CD14-positive monocyte (primary cell): ENCODE results near the gene ATG3. TPM values are rescaled to one million over a fixed set of nuclear protein-coding genes. Genes with fewer than 3 reads are reported as not detected.

ENCODE experiments used
- DNase-seq, 3 donors: peaks; one replicate each; pipeline ENCODE4 v3.0.0-alpha.2; 2011 to 2022
- H2AFZ ChIP-seq: 2 replicates; pipeline ENCODE4 v1.6.0; 2012; ENCODE audit warnings: mild to moderate bottlenecking, low read depth, low read length, inconsistent platforms; ENCODE audit not compliant: insufficient read depth, poor library complexity, severe bottlenecking
- H3K27ac ChIP-seq, 2 donors: 1 replicate in 1 of 2; 2 replicates in 1 of 2; pipeline ENCODE4 v1.5.1; 2012 to 2013; ENCODE audit warnings: low read length in 2 of 2, control low read depth in 1 of 2, inconsistent platforms in 1 of 2, low read depth in 1 of 2, mild to moderate bottlenecking in 1 of 2
- H3K27me3 ChIP-seq, 2 donors: one replicate each; pipeline versions ENCODE4 v1.6.0 to v1.6.1; 2011 to 2013; ENCODE audit warnings: low read length in 2 of 2; ENCODE audit not compliant: control insufficient read depth in 2 of 2, insufficient read depth in 2 of 2
- H3K36me3 ChIP-seq, 2 donors: replicated peaks in 1 of 2; 1 replicate in 1 of 2; 2 replicates in 1 of 2; pipeline versions ENCODE4 v1.5.1 to v1.6.1; 2012 to 2013; ENCODE audit warnings: low read length in 2 of 2, control low read depth in 1 of 2, inconsistent platforms in 1 of 2, mild to moderate bottlenecking in 1 of 2; ENCODE audit not compliant: insufficient read depth in 2 of 2, control insufficient read depth in 1 of 2
- H3K4me1 ChIP-seq, 2 donors: 1 replicate in 1 of 2; 2 replicates in 1 of 2; pipeline versions ENCODE4 v1.5.1 to v1.6.1; 2012 to 2013; ENCODE audit warnings: low read length in 2 of 2, control low read depth in 1 of 2, inconsistent platforms in 1 of 2, mild to moderate bottlenecking in 1 of 2, moderate library complexity in 1 of 2; ENCODE audit not compliant: insufficient read depth in 2 of 2, control insufficient read depth in 1 of 2
- H3K4me2 ChIP-seq: replicated peaks from 2 replicates; pipeline ENCODE3; 2012; ENCODE audit warnings: low read length, moderate library complexity, mild to moderate bottlenecking; ENCODE audit not compliant: poor library complexity, severe bottlenecking; ENCODE audit errors: extremely low read depth
- H3K4me3 ChIP-seq, 3 experiments: fragments of 200-600 bp in 1 of 3; sonication (generic) in 1 of 3; replicated peaks in 1 of 3; 1 replicate in 2 of 3; 2 replicates in 1 of 3; pipeline ENCODE4 v1.5.1; 2011 to 2013; ENCODE audit warnings: low read length in 3 of 3, mild to moderate bottlenecking in 3 of 3, control low read depth in 2 of 3, low read depth in 2 of 3, inconsistent platforms in 1 of 3, moderate library complexity in 1 of 3
- H3K79me2 ChIP-seq: 2 replicates; pipeline ENCODE4 v1.6.0; 2012; ENCODE audit warnings: mild to moderate bottlenecking, control low read depth, inconsistent platforms, low read length, moderate library complexity; ENCODE audit not compliant: insufficient read depth
- H3K9ac ChIP-seq: 2 replicates; pipeline ENCODE4 v1.6.0; 2017; ENCODE audit warnings: low read length, mild to moderate bottlenecking; ENCODE audit not compliant: insufficient read depth, poor library complexity, severe bottlenecking
- H3K9me3 ChIP-seq, 2 donors: replicated peaks in 1 of 2; 1 replicate in 1 of 2; 2 replicates in 1 of 2; pipeline versions ENCODE4 v1.5.1 to v1.6.1; 2012 to 2013; ENCODE audit warnings: low read length in 2 of 2, control low read depth in 1 of 2; ENCODE audit not compliant: control insufficient read depth in 1 of 2, insufficient read depth in 1 of 2
- H4K20me1 ChIP-seq: 2 replicates; pipeline ENCODE4 v1.6.0; 2012; ENCODE audit warnings: mild to moderate bottlenecking, low read length, control low read depth, moderate library complexity; ENCODE audit not compliant: insufficient read depth
- H3K27ac Mint-ChIP-seq, 7 donors: one replicate each; pipeline ENCODE4 v1.8.0; 2020; ENCODE audit warnings: mild to moderate bottlenecking in 7 of 7, mixed read lengths in 7 of 7, moderate library complexity in 6 of 7, inconsistent platforms in 2 of 7
- H3K27me3 Mint-ChIP-seq, 3 donors: one replicate each; pipeline ENCODE4 v1.8.0; 2021 to 2022; ENCODE audit warnings: low read depth in 3 of 3, mild to moderate bottlenecking in 3 of 3, mixed read lengths in 3 of 3, moderate library complexity in 3 of 3, inconsistent platforms in 1 of 3
- H3K36me3 Mint-ChIP-seq, 2 donors: one replicate each; pipeline ENCODE4 v1.8.0; 2020; ENCODE audit warnings: mixed read lengths in 2 of 2, inconsistent platforms in 1 of 2, mild to moderate bottlenecking in 1 of 2
- H3K4me1 Mint-ChIP-seq: one replicate; pipeline ENCODE4 v1.8.0; 2020; ENCODE audit warnings: mild to moderate bottlenecking, mixed read lengths
- H3K4me3 Mint-ChIP-seq, 2 donors: one replicate each; pipeline ENCODE4 v1.8.0; 2020; ENCODE audit warnings: mild to moderate bottlenecking in 2 of 2, mixed read lengths in 2 of 2, moderate library complexity in 1 of 2
- H3K9me3 Mint-ChIP-seq, 7 donors: one replicate each; pipeline ENCODE4 v1.8.0; 2020 to 2022; ENCODE audit warnings: mixed read lengths in 7 of 7, mild to moderate bottlenecking in 6 of 7, moderate library complexity in 6 of 7, inconsistent platforms in 2 of 7
- CTCF ChIP-seq: fragments of 200-600 bp; IDR thresholded peaks from one replicate; pipeline ENCODE4 v1.8.0; 2022; ENCODE audit warnings: antibody characterized with exemption, mild to moderate bottlenecking
- WGBS: methylation state at CpG from one replicate; pipeline ENCODE4 v1.1.5; 2013; ENCODE audit warnings: missing lambda C conversion rate; ENCODE audit not compliant: insufficient coverage; 5-methylcytosine and 5-hydroxymethylcytosine counted together
- intact Hi-C, 2 donors: fragments of 100-400 bp; cut with micrococcal nuclease; formaldehyde crosslinking; loops; one replicate each; pipeline versions ENCODE4 v1.15.0 to v1.15.1; 2023
- polyA plus RNA-seq, 3 donors: library from polyadenylated mRNA; depleted of rRNA in 1 of 3; unstranded in 2 of 3; stranded (reverse) in 1 of 3; fragments of 300-500 nt in 2 of 3; fragments of >200 nt in 1 of 3; fragmentation: Illumina TruSeq in 2 of 3; gene quantifications; 1 replicate in 2 of 3; 2 replicates in 1 of 3; pipeline ENCODE4 v1.2.3, GENCODE V29; 2012 to 2021

ATG3 gene
- polyA plus RNA-seq, 3 donors: 99.8 to 288 (median 226) TPM

GRCh38 chr3:112555535-112556170, 6.1 kb downstream of the ATG3 start:
- H3K27me3 Mint-ChIP-seq: no peaks in the 10 kb centered on the region
- intact Hi-C loops: no loop called here
- Histone ChIP-seq H3K36me3 (peaks cover 13 to 26% of the 10 kb centered on the region in 2 donors), H2AFZ (peak overlapping the region; percentile 19), H3K4me2 (peak overlapping the region; percentile 77), H3K27me3 (no peaks in the 10 kb centered on the region), H4K20me1 (peaks cover 46% of the 10 kb centered on the region), H3K9me3 (no peaks in the 10 kb centered on the region), H3K27ac (peak overlapping the region; percentile 67 to 74), H3K79me2 (peaks cover 95% of the 10 kb centered on the region), H3K4me3 (peak overlapping the region; percentile 18 to 69 (median 51)), H3K4me1 (peaks cover 60 to 76% of the 10 kb centered on the region in 2 donors), H3K9ac (peak overlapping the region; percentile 33)
- WGBS: no CpG with 5 or more reads among the region's 1 CpG
- peak overlapping the region; percentile 74 to 88 for H3K4me3 Mint-ChIP-seq
- peak in 2 of 3 donors; percentile 55 to 66 for DNase-seq
- peak overlapping the region; percentile 81 to 95 (median 91) for H3K27ac Mint-ChIP-seq
- no peaks in the 10 kb centered on the region for H3K9me3 Mint-ChIP-seq
- H3K36me3 Mint-ChIP-seq: peaks cover 27 to 32% of the 10 kb centered on the region in 2 donors
- no peak for TF ChIP-seq CTCF
- H3K4me1 Mint-ChIP-seq: peaks cover 69% of the 10 kb centered on the region

GRCh38 chr3:112550859-112551258, 10.9 kb downstream of the ATG3 start:
- Histone ChIP-seq H3K27ac (peak overlapping the region in 1 of 2 donors; percentile 37), H2AFZ (no peak overlapping the region), H3K79me2 (peaks cover 100% of the 10 kb centered on the region), H3K4me1 (peaks cover 28 to 34% of the 10 kb centered on the region in 2 donors), H3K4me3 (no peak overlapping the region), H3K9ac (no peak overlapping the region), H3K9me3 (no peaks in the 10 kb centered on the region), H4K20me1 (peaks cover 94% of the 10 kb centered on the region), H3K27me3 (no peaks in the 10 kb centered on the region), H3K36me3 (peaks cover 55 to 74% of the 10 kb centered on the region in 2 donors), H3K4me2 (no peak overlapping the region)
- no peaks in the 10 kb centered on the region for H3K9me3 Mint-ChIP-seq
- intact Hi-C loops: no loop called here
- no peaks in the 10 kb centered on the region for H3K27me3 Mint-ChIP-seq
- peaks cover 32% of the 10 kb centered on the region for H3K4me1 Mint-ChIP-seq
- no CpG with 5 or more reads among the region's 1 CpG for WGBS
- DNase-seq: no peak
- no peak overlapping the region for H3K4me3 Mint-ChIP-seq
- no peak for TF ChIP-seq CTCF
- H3K27ac Mint-ChIP-seq: peak overlapping the region in 2 of 7 donors; percentile 61 to 70
- H3K36me3 Mint-ChIP-seq: peaks cover 50 to 53% of the 10 kb centered on the region in 2 donors
